Measurements from ENCODE around the gene SMKR1. TPM values are rescaled to one million over a fixed set of nuclear protein-coding genes. Genes with fewer than 3 reads are reported as not detected.

The SMKR1 gene
- total RNA-seq, 1 experiment from 2014 or later = 8.9 TPM

- BruUV-seq (replicated peaks) = no TSS peak
- no peak for ATAC-seq
- intact Hi-C loops (cut with micrococcal nuclease) = no loop called here
These were observed 44.2 kb upstream of the SMKR1 start for GRCh38 chr7:129458171-129458570.

More at GRCh38 chr7:129458171-129458570, 44.2 kb upstream of the SMKR1 start:
- no peak for TF ChIP-seq EZH2 (IDR thresholded peaks at IDR 0.05)
- TF ChIP-seq REST (IDR thresholded peaks at IDR 0.05; ENCODE audit: low read depth) = no peak
- TF ChIP-seq ZFX (IDR thresholded peaks at IDR 0.05) = no peak
- no peak for TF ChIP-seq SP1 (IDR thresholded peaks at IDR 0.05; ENCODE audit: low read depth)
- no peak for TF ChIP-seq YY1 (IDR thresholded peaks at IDR 0.05; ENCODE audit: extremely low read depth, insufficient replicate concordance, low read depth, low read length)
- no peak for TF ChIP-seq TCF7L2 (IDR thresholded peaks at IDR 0.05; ENCODE audit: borderline replicate concordance, extremely low read depth, insufficient read depth, insufficient read length)
- TF ChIP-seq JUND (IDR thresholded peaks at IDR 0.05) = no peak
- no peak for TF ChIP-seq FOSL1 (IDR thresholded peaks at IDR 0.05; ENCODE audit: low read depth)
- TF ChIP-seq, protein P1, sequence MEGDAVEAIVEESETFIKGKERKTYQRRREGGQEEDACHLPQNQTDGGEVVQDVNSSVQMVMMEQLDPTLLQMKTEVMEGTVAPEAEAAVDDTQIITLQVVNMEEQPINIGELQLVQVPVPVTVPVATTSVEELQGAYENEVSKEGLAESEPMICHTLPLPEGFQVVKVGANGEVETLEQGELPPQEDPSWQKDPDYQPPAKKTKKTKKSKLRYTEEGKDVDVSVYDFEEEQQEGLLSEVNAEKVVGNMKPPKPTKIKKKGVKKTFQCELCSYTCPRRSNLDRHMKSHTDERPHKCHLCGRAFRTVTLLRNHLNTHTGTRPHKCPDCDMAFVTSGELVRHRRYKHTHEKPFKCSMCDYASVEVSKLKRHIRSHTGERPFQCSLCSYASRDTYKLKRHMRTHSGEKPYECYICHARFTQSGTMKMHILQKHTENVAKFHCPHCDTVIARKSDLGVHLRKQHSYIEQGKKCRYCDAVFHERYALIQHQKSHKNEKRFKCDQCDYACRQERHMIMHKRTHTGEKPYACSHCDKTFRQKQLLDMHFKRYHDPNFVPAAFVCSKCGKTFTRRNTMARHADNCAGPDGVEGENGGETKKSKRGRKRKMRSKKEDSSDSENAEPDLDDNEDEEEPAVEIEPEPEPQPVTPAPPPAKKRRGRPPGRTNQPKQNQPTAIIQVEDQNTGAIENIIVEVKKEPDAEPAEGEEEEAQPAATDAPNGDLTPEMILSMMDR (IDR thresholded peaks at IDR 0.05 in 2 of 3, conservative IDR thresholded peaks at IDR 0.05 in 1 of 3; ENCODE audit: borderline replicate concordance in 1 of 3, insufficient read depth in 1 of 3, low read depth in 2 of 3, low read length in 2 of 3) = no peak
- no peak for TF ChIP-seq ZNF274 (IDR thresholded peaks at IDR 0.05; ENCODE audit: low read depth, low read length)
- no peak for TF ChIP-seq CBX3 (IDR thresholded peaks at IDR 0.05; ENCODE audit: low read depth)
- TF ChIP-seq MAX (IDR thresholded peaks at IDR 0.05) = no peak
- TF ChIP-seq CEBPB (IDR thresholded peaks at IDR 0.05; ENCODE audit: low read depth) = no peak
- TF ChIP-seq EGR1 (IDR thresholded peaks at IDR 0.05; ENCODE audit: low read depth) = no peak
- Histone ChIP-seq H3K27me3 (ENCODE audit: insufficient read depth, low read length) (no peaks in the 10 kb centered on the region), H3K9me2 (ENCODE audit: insufficient read depth) (no peaks in the 10 kb centered on the region), H3K79me2 (ENCODE audit: insufficient read depth, low read length) (no peaks in the 10 kb centered on the region), H4K20me1 (ENCODE audit: insufficient read depth) (no peaks in the 10 kb centered on the region), H2AFZ (ENCODE audit: low read depth, low read length, poor library complexity, severe bottlenecking) (no peak overlapping the region), H3K4me2 (ENCODE audit: low read length) (no peak overlapping the region), H3K36me3 (ENCODE audit: control insufficient read depth in 1 of 2, insufficient read depth in 2 of 2, low read length in 2 of 2) (peaks cover 12 to 39% of the 10 kb centered on the region in 2 experiments), H3K27ac (ENCODE audit: low read depth, low read length) (no peak overlapping the region), H3K4me1 (ENCODE audit: control insufficient read depth in 1 of 2, insufficient read depth in 2 of 2, low read length in 2 of 2) (peaks cover 7 to 19% of the 10 kb centered on the region in 2 experiments), H3K4me3 (replicated peaks in 1 of 2; ENCODE audit: low read depth in 1 of 2, low read length in 2 of 2) (no peak overlapping the region), H3K9me3 (ENCODE audit: control insufficient read depth in 1 of 2, insufficient read depth in 1 of 2, low read depth in 1 of 2, low read length in 2 of 2) (no peaks in the 10 kb centered on the region), H3K9ac (ENCODE audit: low read length) (no peak overlapping the region)
- CTCF ChIA-PET = no interaction called here
- RAD21 ChIA-PET (ENCODE audit: low non-redundant PET in 1 of 2, low total read pairs in 2 of 2, uncharacterized antibody in 2 of 2, unreplicated experiment in 2 of 2) = no interaction called here
- POLR2A ChIA-PET = no interaction called here
- no peak for DNase-seq (ENCODE audit: low read depth, low spot score)

All from HCT116 (cell line).